Mesendoderm (in vitro differentiated cells): ENCODE results near the gene TNIK.
A peak's percentile ranks its signal among the peaks of the same experiment; 100 is the strongest.

Source experiments
- DNase-seq: peaks from one replicate; pipeline ENCODE4 v3.0.0; 2013
- H2AK5ac ChIP-seq: 2 replicates; pipeline ENCODE4 v1.6.1; 2013; ENCODE audit warnings: low read length, inconsistent platforms
- H2BK120ac ChIP-seq: 2 replicates; pipeline ENCODE4 v1.6.1; 2013; ENCODE audit warnings: low read depth, mild to moderate bottlenecking, low read length, moderate library complexity, mixed read lengths
- H2BK15ac ChIP-seq: replicated peaks from 2 replicates; pipeline ENCODE4 v1.6.1; 2013; ENCODE audit warnings: low read depth, mild to moderate bottlenecking, moderate library complexity
- H2BK5ac ChIP-seq: 2 replicates; pipeline ENCODE4 v1.6.1; 2013; ENCODE audit warnings: low read length, inconsistent platforms
- H3K18ac ChIP-seq: 2 replicates; pipeline ENCODE4 v1.6.1; 2013; ENCODE audit warnings: mild to moderate bottlenecking, low read length, mixed read lengths
- H3K23ac ChIP-seq: one replicate; pipeline ENCODE4 v1.6.1; 2013; ENCODE audit warnings: low read length
- H3K27ac ChIP-seq: 2 replicates; pipeline ENCODE4 v1.5.1; 2013; ENCODE audit warnings: low read depth, mild to moderate bottlenecking, inconsistent platforms, low read length, moderate library complexity
- H3K27me3 ChIP-seq: 2 replicates; pipeline ENCODE4 v1.6.1; 2013; ENCODE audit warnings: low read length, control low read depth, mild to moderate bottlenecking, inconsistent platforms; ENCODE audit not compliant: insufficient read depth, poor library complexity
- H3K36me3 ChIP-seq: 2 replicates; pipeline ENCODE4 v1.6.1; 2013; ENCODE audit warnings: low read length, inconsistent platforms; ENCODE audit not compliant: control insufficient read depth, insufficient read depth
- H3K4ac ChIP-seq: one replicate; pipeline ENCODE4 v1.6.1; 2013; ENCODE audit warnings: low read depth, mild to moderate bottlenecking, low read length, moderate library complexity
- H3K4me1 ChIP-seq: 2 replicates; pipeline ENCODE4 v1.6.1; 2013; ENCODE audit warnings: low read depth, low read length, inconsistent platforms; ENCODE audit not compliant: control insufficient read depth
- H3K4me2 ChIP-seq: 2 replicates; pipeline ENCODE4 v1.6.1; 2013; ENCODE audit warnings: low read length
- H3K4me3 ChIP-seq: 2 replicates; pipeline ENCODE4 v1.5.1; 2013; ENCODE audit warnings: mild to moderate bottlenecking, low read length
- H3K56ac ChIP-seq: one replicate; pipeline ENCODE4 v1.6.1; 2013; ENCODE audit warnings: low read length
- H3K79me1 ChIP-seq: 2 replicates; pipeline ENCODE4 v1.6.1; 2013; ENCODE audit warnings: low read length, inconsistent platforms
- H3K79me2 ChIP-seq: 2 replicates; pipeline ENCODE4 v1.6.1; 2013; ENCODE audit warnings: mild to moderate bottlenecking, low read length; ENCODE audit not compliant: control insufficient read depth, insufficient read depth
- H3K9ac ChIP-seq: 2 replicates; pipeline ENCODE4 v1.6.1; 2013; ENCODE audit warnings: low read length, inconsistent platforms
- H4K5ac ChIP-seq: one replicate; pipeline ENCODE4 v1.6.1; 2013; ENCODE audit warnings: low read length
- H4K8ac ChIP-seq: one replicate; pipeline ENCODE4 v1.6.1; 2013; ENCODE audit warnings: low read depth, mild to moderate bottlenecking, control low read depth, low read length, moderate library complexity
- whole genome bisulfite sequencing: extraction: QIAGEN DNeasy Blood & Tissue Kit; methylation state at CpG from one replicate; pipeline ENCODE4 v1.1.7; 2013; ENCODE audit warnings: low lambda C conversion rate, missing lambda C conversion rate; ENCODE audit not compliant: insufficient coverage; ENCODE audit errors: extremely low coverage; 5-methylcytosine and 5-hydroxymethylcytosine counted together

TNIK gene

DNA sequence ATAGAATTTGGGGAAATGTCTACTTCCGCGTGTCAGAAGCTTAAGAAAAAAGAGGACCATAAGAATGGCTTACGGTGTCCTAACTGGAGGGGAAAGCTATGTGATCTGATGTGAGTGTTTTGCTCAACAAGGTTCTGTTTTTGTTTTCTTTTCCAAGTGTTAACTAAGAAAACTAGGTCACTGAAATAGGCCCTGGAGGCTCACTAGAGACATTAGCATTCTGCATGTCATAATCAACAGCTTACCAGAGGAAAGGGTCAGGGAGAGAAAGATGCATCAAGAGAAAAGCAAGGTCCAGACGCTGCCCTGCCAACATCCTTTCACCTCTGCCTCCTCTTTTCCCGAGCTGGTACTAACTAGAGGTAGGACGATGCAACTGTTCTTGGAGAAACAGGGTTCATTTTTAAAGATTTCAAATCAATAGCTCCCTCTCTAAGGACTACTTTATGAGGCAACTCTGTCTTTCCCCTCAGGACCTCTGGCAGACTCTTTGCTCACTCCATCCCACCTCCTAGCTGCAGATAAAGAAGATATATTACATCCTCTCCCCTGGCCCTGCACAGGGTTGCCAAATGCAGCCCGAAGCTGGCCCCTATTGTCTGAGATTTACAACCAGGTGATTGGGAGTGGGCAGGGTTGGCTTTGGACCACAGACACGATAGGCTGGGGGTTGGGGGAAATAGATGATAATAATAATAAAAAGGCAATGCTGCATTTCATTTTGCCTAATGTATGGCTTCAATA is 223.8 kb downstream of the TNIK start:
- no peak overlapping the region for H3K4me3 ChIP-seq
- H4K8ac ChIP-seq: no peak overlapping the region
- no peak overlapping the region for H4K5ac ChIP-seq
- H2BK15ac ChIP-seq: no peak overlapping the region
- no peaks in the 10 kb centered on the region for H3K79me2 ChIP-seq
- peaks cover 6% of the 10 kb centered on the region for H3K4me1 ChIP-seq
- H3K9ac ChIP-seq: no peak overlapping the region
- H3K27ac ChIP-seq: no peak overlapping the region
- H2BK120ac ChIP-seq: no peak overlapping the region
- H3K4me2 ChIP-seq: no peak overlapping the region
- peaks cover 2% of the 10 kb centered on the region for H3K79me1 ChIP-seq
- H3K18ac ChIP-seq: no peak overlapping the region
- H3K27me3 ChIP-seq: no peaks in the 10 kb centered on the region
- no peak overlapping the region for H3K4ac ChIP-seq
- H3K36me3 ChIP-seq: no peaks in the 10 kb centered on the region
- H3K56ac ChIP-seq: no peak overlapping the region
- DNase-seq: peak; percentile 23
- no peak overlapping the region for H2AK5ac ChIP-seq
- peak overlapping the region; percentile 17 for H3K23ac ChIP-seq
- no CpG with 5 or more reads among the region's 8 CpGs for WGBS
- no peak overlapping the region for H2BK5ac ChIP-seq

DNA sequence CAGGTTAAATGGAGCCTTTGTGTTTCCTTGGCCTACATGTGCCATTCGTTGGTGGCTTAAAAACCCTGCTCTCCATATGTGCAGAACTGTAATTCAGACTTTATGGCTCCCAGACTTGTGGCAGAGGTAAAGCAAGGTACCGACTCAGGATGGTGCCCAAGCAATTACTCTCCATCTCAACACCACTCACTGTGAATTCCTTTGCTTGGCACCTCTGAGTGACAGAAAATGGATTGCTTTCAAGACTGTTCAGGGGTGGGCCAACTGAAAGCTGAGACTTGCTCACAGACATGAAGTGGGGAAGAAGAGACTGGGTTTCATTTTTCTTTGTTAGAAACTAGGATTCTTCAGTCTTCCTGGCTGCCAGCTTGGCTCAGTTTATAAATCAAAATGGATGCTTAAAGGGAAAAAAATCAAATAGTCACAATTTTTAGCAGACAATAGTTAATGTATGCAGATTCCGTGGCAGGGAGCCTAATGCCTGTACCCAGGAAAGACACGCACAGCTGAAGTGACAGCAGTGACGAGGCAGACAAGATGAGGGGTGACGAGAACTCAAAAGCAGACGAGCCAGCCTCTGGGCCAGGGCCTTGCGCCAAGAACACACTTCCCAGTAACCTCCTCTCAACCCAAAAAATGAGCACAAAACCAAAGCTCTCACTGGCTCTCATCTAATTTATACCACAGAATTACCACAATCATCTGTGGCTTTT is 225.8 kb downstream of the TNIK start:
- H3K4me1 ChIP-seq: peaks cover 9% of the 10 kb centered on the region
- no peaks in the 10 kb centered on the region for H3K36me3 ChIP-seq
- H3K79me2 ChIP-seq: no peaks in the 10 kb centered on the region
- H4K5ac ChIP-seq: no peak overlapping the region
- no peak overlapping the region for H3K9ac ChIP-seq
- no peak overlapping the region for H3K4me2 ChIP-seq
- no peaks in the 10 kb centered on the region for H3K27me3 ChIP-seq
- no peak overlapping the region for H2AK5ac ChIP-seq
- no peak for DNase-seq
- H3K18ac ChIP-seq: no peak overlapping the region
- H3K4ac ChIP-seq: no peak overlapping the region
- no peak overlapping the region for H3K56ac ChIP-seq
- peaks cover 2% of the 10 kb centered on the region for H3K79me1 ChIP-seq
- H3K4me3 ChIP-seq: no peak overlapping the region
- no peak overlapping the region for H3K27ac ChIP-seq
- H2BK120ac ChIP-seq: no peak overlapping the region
- no peak overlapping the region for H3K23ac ChIP-seq
- WGBS: no CpG with 5 or more reads among the region's 8 CpGs
- H2BK15ac ChIP-seq: no peak overlapping the region
- H4K8ac ChIP-seq: no peak overlapping the region
- no peak overlapping the region for H2BK5ac ChIP-seq

DNA sequence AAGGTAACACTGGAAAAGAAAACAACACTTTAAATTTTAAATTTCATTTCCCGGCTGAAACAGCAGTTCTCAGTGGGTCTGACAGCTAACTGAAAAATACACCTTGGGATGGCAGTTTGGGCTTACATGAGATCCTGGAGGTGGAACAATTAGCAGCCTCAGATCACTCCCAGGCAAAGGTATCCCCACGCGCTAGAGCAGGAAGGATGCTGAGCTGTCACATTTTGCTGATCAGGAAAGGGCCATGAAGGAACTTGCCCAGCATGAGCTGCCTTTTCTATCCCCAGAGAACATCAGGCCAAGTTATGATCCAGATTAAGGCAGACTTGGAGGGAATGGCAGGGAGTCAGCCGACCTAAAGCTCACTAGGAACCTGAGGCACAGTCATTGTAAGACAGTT is 228.8 kb downstream of the TNIK start:
- Histone ChIP-seq H3K79me2 (no peaks in the 10 kb centered on the region), H3K23ac (no peak overlapping the region), H3K9ac (no peak overlapping the region), H3K27me3 (no peaks in the 10 kb centered on the region), H2BK5ac (no peak overlapping the region), H3K36me3 (no peaks in the 10 kb centered on the region), H2BK15ac (no peak overlapping the region), H2AK5ac (no peak overlapping the region), H3K18ac (no peak overlapping the region), H3K4me2 (no peak overlapping the region), H3K4ac (no peak overlapping the region), H3K4me3 (no peak overlapping the region), H4K8ac (no peak overlapping the region), H3K56ac (no peak overlapping the region), H3K79me1 (peaks cover 2% of the 10 kb centered on the region), H3K4me1 (peaks cover 8% of the 10 kb centered on the region), H4K5ac (no peak overlapping the region), H2BK120ac (no peak overlapping the region), H3K27ac (no peak overlapping the region)
- WGBS: no CpG with 5 or more reads among the region's 4 CpGs
- DNase-seq: no peak

- Histone ChIP-seq H2BK15ac (no peak overlapping the region), H2BK120ac (no peak overlapping the region), H3K4me3 (no peak overlapping the region), H4K8ac (no peak overlapping the region), H3K4me1 (peaks cover 3% of the 10 kb centered on the region), H3K4ac (no peak overlapping the region), H3K23ac (no peak overlapping the region), H3K27me3 (no peaks in the 10 kb centered on the region), H3K27ac (no peak overlapping the region), H3K36me3 (no peaks in the 10 kb centered on the region), H3K79me1 (peaks cover 2% of the 10 kb centered on the region), H2AK5ac (no peak overlapping the region), H3K56ac (peak overlapping the region; percentile 5), H2BK5ac (no peak overlapping the region), H3K4me2 (no peak overlapping the region), H4K5ac (no peak overlapping the region), H3K9ac (no peak overlapping the region), H3K18ac (no peak overlapping the region), H3K79me2 (no peaks in the 10 kb centered on the region)
- DNase-seq: no peak
- no CpG with 5 or more reads among the region's 4 CpGs for WGBS
These were observed 229.3 kb downstream of the TNIK start for GRCh38 chr3:171230865-171231264.

GRCh38 chr3:171229173-171229572 is 231.0 kb downstream of the TNIK start:
- Histone ChIP-seq H3K36me3 (no peaks in the 10 kb centered on the region), H3K4me3 (no peak overlapping the region), H3K9ac (no peak overlapping the region), H3K56ac (no peak overlapping the region), H2BK15ac (no peak overlapping the region), H3K4me1 (peaks cover 3% of the 10 kb centered on the region), H2AK5ac (no peak overlapping the region), H4K8ac (no peak overlapping the region), H3K79me2 (no peaks in the 10 kb centered on the region), H3K79me1 (peaks cover 2% of the 10 kb centered on the region), H3K27me3 (no peaks in the 10 kb centered on the region), H3K23ac (no peak overlapping the region), H3K27ac (no peak overlapping the region), H2BK5ac (no peak overlapping the region), H3K4ac (no peak overlapping the region), H4K5ac (no peak overlapping the region), H2BK120ac (no peak overlapping the region), H3K18ac (no peak overlapping the region), H3K4me2 (no peak overlapping the region)
- no peak for DNase-seq
- WGBS: no CpG with 5 or more reads among the region's 2 CpGs
